Skeletal muscle tissue (tissue), 4 donors: ENCODE results near the gene ALDH3B2. TPM values are rescaled to one million over a fixed set of nuclear protein-coding genes. Genes with fewer than 3 reads are reported as not detected.

Source experiments
- H3K27ac ChIP-seq: one replicate; pipeline ENCODE4 v1.7.0; 2013; ENCODE audit warnings: mild to moderate bottlenecking, low read depth, low read length, inconsistent platforms
- H3K27me3 ChIP-seq, 3 donors: one replicate each; pipeline ENCODE4 v1.7.0; 2013; ENCODE audit warnings: low read length in 3 of 3; ENCODE audit not compliant: control insufficient read depth in 3 of 3, insufficient read depth in 3 of 3
- H3K36me3 ChIP-seq, 3 donors: one replicate each; pipeline ENCODE4 v1.7.0; 2013; ENCODE audit warnings: low read length in 3 of 3; ENCODE audit not compliant: control insufficient read depth in 3 of 3, insufficient read depth in 3 of 3
- H3K4me1 ChIP-seq, 3 donors: one replicate each; pipeline ENCODE4 v1.7.0; 2013; ENCODE audit warnings: low read length in 3 of 3, mild to moderate bottlenecking in 3 of 3; ENCODE audit not compliant: control insufficient read depth in 3 of 3, insufficient read depth in 3 of 3
- H3K4me3 ChIP-seq, 3 donors: one replicate each; pipeline ENCODE4 v1.7.0; 2013; ENCODE audit warnings: low read length in 3 of 3
- H3K9ac ChIP-seq, 3 donors: one replicate each; pipeline ENCODE4 v1.7.0; 2013; ENCODE audit warnings: low read length in 3 of 3, mild to moderate bottlenecking in 3 of 3, moderate library complexity in 2 of 3, low read depth in 1 of 3
- H3K9me3 ChIP-seq, 3 donors: one replicate each; pipeline ENCODE4 v1.7.0; 2013; ENCODE audit warnings: low read length in 3 of 3; ENCODE audit not compliant: control insufficient read depth in 3 of 3
- total RNA-seq: library from RNA; depleted of rRNA; stranded (reverse); fragments of >200 nt; gene quantifications from one replicate; pipeline ENCODE4 v1.2.3, GENCODE V29; 2014
- donor health status: Osteomylitis.

Gene ALDH3B2
- total RNA-seq, 1 donor from 2014 or later: not detected

GRCh38 chr11:67700548-67701262 is 26.3 kb upstream of the ALDH3B2 start:
- H3K36me3 ChIP-seq: no peaks in the 10 kb centered on the region
- peaks cover 6 to 26% (median 25%) of the 10 kb centered on the region in 3 donors for H3K27me3 ChIP-seq
- no peak overlapping the region for H3K9ac ChIP-seq
- H3K4me1 ChIP-seq: no peaks in the 10 kb centered on the region
- H3K27ac ChIP-seq: no peak overlapping the region
- H3K9me3 ChIP-seq: no peaks in the 10 kb centered on the region
- H3K4me3 ChIP-seq: no peak overlapping the region

GRCh38 chr11:67700141-67700540 is 25.7 kb upstream of the ALDH3B2 start:
- H3K27ac ChIP-seq: no peak overlapping the region
- no peak overlapping the region for H3K9ac ChIP-seq
- H3K9me3 ChIP-seq: no peaks in the 10 kb centered on the region
- peaks cover 6 to 30% (median 28%) of the 10 kb centered on the region in 3 donors for H3K27me3 ChIP-seq
- H3K36me3 ChIP-seq: no peaks in the 10 kb centered on the region
- H3K4me1 ChIP-seq: no peaks in the 10 kb centered on the region
- H3K4me3 ChIP-seq: no peak overlapping the region

- Histone ChIP-seq H3K27me3 (peaks cover 6 to 33% (median 28%) of the 10 kb centered on the region in 3 donors), H3K36me3 (no peaks in the 10 kb centered on the region), H3K9me3 (no peaks in the 10 kb centered on the region), H3K27ac (no peak overlapping the region), H3K4me3 (no peak overlapping the region), H3K4me1 (no peaks in the 10 kb centered on the region), H3K9ac (no peak overlapping the region)
These were observed 25.1 kb upstream of the ALDH3B2 start for GRCh38 chr11:67699521-67699920.

GRCh38 chr11:67698247-67698646 is 23.8 kb upstream of the ALDH3B2 start:
- Histone ChIP-seq H3K27ac (no peak overlapping the region), H3K9ac (no peak overlapping the region), H3K27me3 (peaks cover 6 to 33% (median 28%) of the 10 kb centered on the region in 3 donors), H3K9me3 (no peaks in the 10 kb centered on the region), H3K4me3 (no peak overlapping the region), H3K4me1 (no peaks in the 10 kb centered on the region), H3K36me3 (no peaks in the 10 kb centered on the region)

- no peaks in the 10 kb centered on the region for H3K4me1 ChIP-seq
- H3K4me3 ChIP-seq: no peak overlapping the region
- no peaks in the 10 kb centered on the region for H3K9me3 ChIP-seq
- H3K9ac ChIP-seq: no peak overlapping the region
- no peak overlapping the region for H3K27ac ChIP-seq
- H3K36me3 ChIP-seq: no peaks in the 10 kb centered on the region
- peaks cover 6 to 33% (median 28%) of the 10 kb centered on the region in 3 donors for H3K27me3 ChIP-seq
These were observed 23.4 kb upstream of the ALDH3B2 start for GRCh38 chr11:67697846-67698245.

- Histone ChIP-seq H3K36me3 (no peaks in the 10 kb centered on the region), H3K27me3 (peaks cover 6 to 33% (median 28%) of the 10 kb centered on the region in 3 donors), H3K4me3 (no peak overlapping the region), H3K9ac (no peak overlapping the region), H3K9me3 (no peaks in the 10 kb centered on the region), H3K27ac (no peak overlapping the region), H3K4me1 (no peaks in the 10 kb centered on the region)
These were observed 22.6 kb upstream of the ALDH3B2 start for GRCh38 chr11:67696998-67697397.

GRCh38 chr11:67695606-67696005 is 21.2 kb upstream of the ALDH3B2 start:
- H3K9me3 ChIP-seq: no peaks in the 10 kb centered on the region
- H3K36me3 ChIP-seq: no peaks in the 10 kb centered on the region
- H3K9ac ChIP-seq: no peak overlapping the region
- no peak overlapping the region for H3K4me3 ChIP-seq
- peaks cover 6 to 29% (median 26%) of the 10 kb centered on the region in 3 donors for H3K27me3 ChIP-seq
- no peak overlapping the region for H3K27ac ChIP-seq
- H3K4me1 ChIP-seq: no peaks in the 10 kb centered on the region

- H3K9ac ChIP-seq: no peak overlapping the region
- H3K4me1 ChIP-seq: no peaks in the 10 kb centered on the region
- H3K4me3 ChIP-seq: no peak overlapping the region
- H3K9me3 ChIP-seq: no peaks in the 10 kb centered on the region
- H3K36me3 ChIP-seq: no peaks in the 10 kb centered on the region
- H3K27ac ChIP-seq: no peak overlapping the region
- H3K27me3 ChIP-seq: peaks cover 6 to 23% (median 20%) of the 10 kb centered on the region in 3 donors
These were observed 20.6 kb upstream of the ALDH3B2 start for GRCh38 chr11:67694875-67695555.

GRCh38 chr11:67691149-67691548 is 16.7 kb upstream of the ALDH3B2 start:
- Histone ChIP-seq H3K36me3 (no peaks in the 10 kb centered on the region), H3K4me1 (no peaks in the 10 kb centered on the region), H3K9ac (no peak overlapping the region), H3K4me3 (no peak overlapping the region), H3K27ac (no peak overlapping the region), H3K9me3 (no peaks in the 10 kb centered on the region), H3K27me3 (peaks cover 6 to 18% (median 9%) of the 10 kb centered on the region in 3 donors)

GRCh38 chr11:67689178-67689577 is 14.8 kb upstream of the ALDH3B2 start:
- H3K4me1 ChIP-seq: no peaks in the 10 kb centered on the region

More at GRCh38 chr11:67689178-67689577, 14.8 kb upstream of the ALDH3B2 start:
- Histone ChIP-seq H3K9me3 (no peaks in the 10 kb centered on the region), H3K9ac (no peak overlapping the region), H3K27me3 (peaks cover 4 to 10% (median 9%) of the 10 kb centered on the region in 3 donors), H3K27ac (no peak overlapping the region), H3K4me3 (no peak overlapping the region), H3K36me3 (no peaks in the 10 kb centered on the region)
